Upper lobe of left lung (tissue), 6 donors: ENCODE measurements around the gene GNPTAB. TPM values are rescaled to one million over a fixed set of nuclear protein-coding genes. Genes with fewer than 3 reads are reported as not detected.
A peak's percentile ranks its signal among the peaks of the same experiment; 100 is the strongest.
"Not testable (repeated sequence)": the region's sequence is repeated elsewhere in the genome, so short reads cannot be mapped to it uniquely, and the experiment has no call there.

ENCODE experiments used
- ATAC-seq, 2 donors: fragments of 200-7000 bp; cut with Tn5 transposase; one replicate each; pipeline ENCODE4 v1.9.1; 2022; ENCODE audit warnings: mild to moderate bottlenecking in 2 of 2, moderate library complexity in 2 of 2; ENCODE audit not compliant: low FRiP score in 2 of 2
- DNase-seq, 2 donors: peaks; one replicate each; pipeline ENCODE4 v3.0.0-alpha.2; 2019 to 2020
- H3K27ac ChIP-seq, 4 donors: fragments of 200-600 bp; sonication (generic); one replicate each; pipeline ENCODE4 v1.5.1; 2016 to 2019
- H3K27me3 ChIP-seq, 4 donors: fragments of 200-600 bp; sonication (generic); one replicate each; pipeline ENCODE4 v1.5.1; 2017 to 2019
- H3K36me3 ChIP-seq, 4 donors: fragments of 200-600 bp; sonication (generic); one replicate each; pipeline ENCODE4 v1.5.1; 2016 to 2019
- H3K4me1 ChIP-seq, 4 donors: fragments of 200-600 bp; sonication (generic); one replicate each; pipeline ENCODE4 v1.5.1; 2018 to 2019
- H3K4me3 ChIP-seq, 4 donors: fragments of 200-600 bp; sonication (generic); one replicate each; pipeline ENCODE4 v1.5.1; 2017 to 2019; ENCODE audit warnings: mild to moderate bottlenecking in 2 of 4, moderate library complexity in 1 of 4
- H3K9me3 ChIP-seq, 4 donors: fragments of 200-600 bp; sonication (generic); one replicate each; pipeline ENCODE4 v1.5.1; 2018 to 2019
- CTCF ChIP-seq, 6 experiments: fragments of 450-650 bp in 4 of 6; fragments of 200-600 bp in 2 of 6; sonication (generic) in 2 of 6; IDR thresholded peaks; one replicate each; pipeline ENCODE4 v1.5.1; 2016 to 2019; ENCODE audit warnings: antibody characterized with exemption in 6 of 6
- EP300 ChIP-seq, 4 donors: sonication (generic); formaldehyde crosslinking; IDR thresholded peaks; one replicate each; pipeline ENCODE4 v1.5.1; 2017; ENCODE audit warnings: antibody characterized with exemption in 4 of 4, control low read depth in 2 of 4
- POLR2A ChIP-seq, 4 donors: fragments of 450-650 bp; IDR thresholded peaks; one replicate each; pipeline ENCODE4 v1.5.1; 2016 to 2017; ENCODE audit warnings: antibody characterized with exemption in 4 of 4, mild to moderate bottlenecking in 2 of 4
- POLR2AphosphoS5 ChIP-seq, 2 donors: sonication (generic); formaldehyde crosslinking; IDR thresholded peaks; one replicate each; pipeline ENCODE4 v1.5.1; 2017; ENCODE audit warnings: antibody characterized with exemption in 2 of 2
- WGBS, 2 donors: methylation state at CpG; one replicate each; pipeline ENCODE4 v1.1.5; 2017 to 2018; 5-methylcytosine and 5-hydroxymethylcytosine counted together
- total RNA-seq, 6 donors: library from RNA; depleted of rRNA in 4 of 6; stranded (reverse); fragments of >200 nt in 4 of 6; gene quantifications; one replicate each; pipeline versions ENCODE4 v1.1.0 to v1.2.1, GENCODE V29; 2016 to 2021
- donor health status: DM: no; HTN: no; CAD: no; lungs with moderate emphysema.
- donor health status: DM: no; HTN: yes; CAD: no; lungs with severe emphysema.

GNPTAB gene
- total RNA-seq, 6 donors from 2014 or later: 45.8 to 73.3 (median 57.5) TPM

- peaks cover 3 to 61% (median 30%) of the 10 kb centered on the region in 4 donors for H3K36me3 ChIP-seq
- DNase-seq (no peak), ATAC-seq (no peak)
- no peaks in the 10 kb centered on the region for H3K9me3 ChIP-seq
- H3K4me1 ChIP-seq: no peaks in the 10 kb centered on the region
- WGBS, 2 donors: 87 to 88% methylated on average over 5 of the region's 5 CpGs
- no peak overlapping the region for H3K27ac ChIP-seq
- TF ChIP-seq CTCF (IDR thresholded peaks at IDR 0.05): no peak
- no peak for TF ChIP-seq EP300 (IDR thresholded peaks at IDR 0.05)
- TF ChIP-seq POLR2AphosphoS5 (IDR thresholded peaks at IDR 0.05): no peak
- no peak for TF ChIP-seq POLR2A (IDR thresholded peaks at IDR 0.05)
- no peak overlapping the region for H3K4me3 ChIP-seq
- H3K27me3 ChIP-seq: no peaks in the 10 kb centered on the region
These were observed 89.8 kb downstream of the GNPTAB start for GRCh38 chr12:101740980-101741379.

GRCh38 chr12:101740566-101740965 is 90.2 kb downstream of the GNPTAB start:
- Histone ChIP-seq H3K4me1 (no peaks in the 10 kb centered on the region), H3K27me3 (no peaks in the 10 kb centered on the region), H3K27ac (no peak overlapping the region), H3K4me3 (no peak overlapping the region), H3K9me3 (no peaks in the 10 kb centered on the region), H3K36me3 (peaks cover 3 to 57% (median 28%) of the 10 kb centered on the region in 4 donors)
- ATAC-seq (no peak), DNase-seq (no peak)
- TF ChIP-seq POLR2AphosphoS5 (IDR thresholded peaks at IDR 0.05): no peak
- no peak for TF ChIP-seq POLR2A (IDR thresholded peaks at IDR 0.05)
- TF ChIP-seq CTCF (IDR thresholded peaks at IDR 0.05): no peak
- TF ChIP-seq EP300 (IDR thresholded peaks at IDR 0.05): no peak
- WGBS, 2 donors: 85 to 93% methylated on average over 5 of the region's 5 CpGs

GRCh38 chr12:101738920-101739665 is 91.7 kb downstream of the GNPTAB start, which contains the start of gene SYCP3:
SYCP3 (minus strand) TSS chr12:101739462; CDS start chr12:101737935, 1,527 bp downstream.
- Histone ChIP-seq H3K4me1 (no peaks in the 10 kb centered on the region), H3K27me3 (no peaks in the 10 kb centered on the region), H3K9me3 (no peaks in the 10 kb centered on the region), H3K27ac (no peak within 1 kb of the TSS), H3K4me3 (no peak within 1 kb of the TSS), H3K36me3 (peaks cover 0 to 56% (median 24%) of the 10 kb centered on the region in 4 donors)
- DNase-seq (peak in 1 of 2 donors; percentile 72), ATAC-seq (peak; percentile 23 to 66)
- 97% methylated on average over 52 to 57 of the region's 57 CpGs for WGBS, 2 donors
- TF ChIP-seq POLR2A (IDR thresholded peaks at IDR 0.05) (no peak), EP300 (IDR thresholded peaks at IDR 0.05) (no peak), POLR2AphosphoS5 (IDR thresholded peaks at IDR 0.05) (no peak), CTCF (IDR thresholded peaks at IDR 0.05) (no peak)

- peaks cover 0 to 54% (median 19%) of the 10 kb centered on the region in 4 donors for H3K36me3 ChIP-seq
- WGBS, 2 donors: 91 to 94% methylated on average over 6 of the region's 6 CpGs
These were observed 93.3 kb downstream of the GNPTAB start for GRCh38 chr12:101737476-101737875.

GRCh38 chr12:101734482-101734881 is 96.3 kb downstream of the GNPTAB start:
- not testable (repeated sequence) for DNase-seq, H3K9me3 ChIP-seq, H3K4me1 ChIP-seq, ATAC-seq, H3K27me3 ChIP-seq, H3K27ac ChIP-seq, H3K4me3 ChIP-seq
- 92 to 99% methylated on average over 5 of the region's 5 CpGs for WGBS, 2 donors
- peaks cover 0 to 65% (median 23%) of the 10 kb centered on the region in 4 donors for H3K36me3 ChIP-seq

More at GRCh38 chr12:101737476-101737875, 93.3 kb downstream of the GNPTAB start:
- H3K4me1 ChIP-seq: no peaks in the 10 kb centered on the region
- ATAC-seq: no peak
- no peak overlapping the region for H3K4me3 ChIP-seq
- H3K9me3 ChIP-seq: no peaks in the 10 kb centered on the region
- no peak overlapping the region for H3K27ac ChIP-seq
- no peak for DNase-seq
- no peak for TF ChIP-seq POLR2AphosphoS5 (IDR thresholded peaks at IDR 0.05)
- TF ChIP-seq EP300 (IDR thresholded peaks at IDR 0.05): no peak
- TF ChIP-seq POLR2A (IDR thresholded peaks at IDR 0.05): no peak
- TF ChIP-seq CTCF (IDR thresholded peaks at IDR 0.05): no peak
- H3K27me3 ChIP-seq: no peaks in the 10 kb centered on the region
